ENCODE measurements around the gene NDUFS2.

Gene NDUFS2

GRCh38 chr1:161233102-161233501 is 30.9 kb downstream of the NDUFS2 start:
- Histone ChIP-seq H3K4me3 (no peak overlapping the region), H3K4me1 (no peaks in the 10 kb centered on the region), H3K27ac (no peak overlapping the region), H3K27me3 (peaks cover 0 to 8% of the 10 kb centered on the region in 2 donors), H3K36me3 (peaks cover 9 to 28% (median 22%) of the 10 kb centered on the region in 3 donors), H3K9me3 (no peaks in the 10 kb centered on the region)
- intact Hi-C loops (cut with DNase I; ENCODE audit: low total_unique reads), result no loop called here
- TF ChIP-seq CTCF (IDR thresholded peaks at IDR 0.05), result no peak
- no peak for DNase-seq

GRCh38 chr1:161235957-161236775 is 34.0 kb downstream of the NDUFS2 start:
- Histone ChIP-seq H3K9me3 (no peaks in the 10 kb centered on the region), H3K27me3 (peaks cover 0 to 10% of the 10 kb centered on the region in 2 donors), H3K36me3 (no peaks in the 10 kb centered on the region), H3K4me1 (no peaks in the 10 kb centered on the region), H3K27ac (no peak overlapping the region), H3K4me3 (no peak overlapping the region)
- TF ChIP-seq CTCF (IDR thresholded peaks at IDR 0.05), result no peak
- DNase-seq, result no peak
- intact Hi-C loops (cut with DNase I; ENCODE audit: low total_unique reads), result no loop called here

- intact Hi-C loops (cut with DNase I; ENCODE audit: low total_unique reads), result no loop called here
- Histone ChIP-seq H3K27me3 (peaks cover 0 to 10% of the 10 kb centered on the region in 2 donors), H3K9me3 (no peaks in the 10 kb centered on the region)
Measured at GRCh38 chr1:161238039-161238473, 35.9 kb downstream of the NDUFS2 start, which contains the start of gene NR1I3. Gene NR1I3, minus strand, starts transcription at chr1:161238203. Its CDS starts 1,638 bp downstream, at chr1:161236565.

GRCh38 chr1:161241682-161242081 is 39.5 kb downstream of the NDUFS2 start:
- H3K4me1 ChIP-seq, result no peaks in the 10 kb centered on the region

More at GRCh38 chr1:161238039-161238473, 35.9 kb downstream of the NDUFS2 start, which contains the start of gene NR1I3:
- no peak within 1 kb of the TSS for H3K27ac ChIP-seq
- no peak within 1 kb of the TSS for H3K4me3 ChIP-seq
- TF ChIP-seq CTCF (IDR thresholded peaks at IDR 0.05), result no peak
- H3K36me3 ChIP-seq, result no peaks in the 10 kb centered on the region
- no peak for DNase-seq
- H3K4me1 ChIP-seq, result no peaks in the 10 kb centered on the region

GRCh38 chr1:161242313-161242712 is 40.1 kb downstream of the NDUFS2 start:
- no peaks in the 10 kb centered on the region for H3K36me3 ChIP-seq
- H3K4me3 ChIP-seq, result no peak overlapping the region
- no peak overlapping the region for H3K27ac ChIP-seq
- peaks cover 0 to 9% of the 10 kb centered on the region in 2 donors for H3K27me3 ChIP-seq
- intact Hi-C loops (cut with DNase I; ENCODE audit: low total_unique reads), result no loop called here
- no peak for DNase-seq
- H3K9me3 ChIP-seq, result no peaks in the 10 kb centered on the region
- no peaks in the 10 kb centered on the region for H3K4me1 ChIP-seq
- TF ChIP-seq CTCF (IDR thresholded peaks at IDR 0.05), result no peak

More at GRCh38 chr1:161241682-161242081, 39.5 kb downstream of the NDUFS2 start:
- no peak for TF ChIP-seq CTCF (IDR thresholded peaks at IDR 0.05)
- H3K36me3 ChIP-seq, result no peaks in the 10 kb centered on the region
- H3K4me3 ChIP-seq, result no peak overlapping the region
- intact Hi-C loops (cut with DNase I; ENCODE audit: low total_unique reads), result no loop called here
- peaks cover 0 to 10% of the 10 kb centered on the region in 2 donors for H3K27me3 ChIP-seq
- DNase-seq, result no peak
- H3K27ac ChIP-seq, result no peak overlapping the region
- H3K9me3 ChIP-seq, result no peaks in the 10 kb centered on the region
